Keratinocyte (primary cell): ENCODE data around the gene PLEKHH1. TPM values are rescaled to one million over a fixed set of nuclear protein-coding genes. Genes with fewer than 3 reads are reported as not detected.

Source experiments
- DNase-seq: peaks from one replicate; pipeline ENCODE4 v3.0.0-alpha.2; 2011; ENCODE audit warnings: low read depth, missing footprints, low spot score
- FAIRE-seq: peaks from 2 replicates; lab custom pipeline; 2011; peaks lifted over from hg19 to GRCh38; lab: Jason Lieb, UNC
- H2AFZ ChIP-seq: 2 replicates; pipeline ENCODE4 v1.6.0; 2012; ENCODE audit warnings: low read length, control low read depth, inconsistent platforms; ENCODE audit not compliant: control insufficient read depth
- H3K27ac ChIP-seq: 2 replicates; pipeline ENCODE4 v1.5.1; 2011; ENCODE audit warnings: low read length; ENCODE audit not compliant: control insufficient read depth, insufficient read depth
- H3K27me3 ChIP-seq: 3 replicates; pipeline ENCODE4 v1.6.0; 2011; ENCODE audit warnings: low read length; ENCODE audit not compliant: control insufficient read depth, insufficient read depth; ENCODE audit errors: extremely low read depth
- H3K36me3 ChIP-seq, 2 experiments: 2 replicates in 1 of 2; 3 replicates in 1 of 2; pipeline ENCODE4 v1.5.1; 2011; ENCODE audit warnings: low read length in 2 of 2, mild to moderate bottlenecking in 1 of 2; ENCODE audit not compliant: control insufficient read depth in 2 of 2, insufficient read depth in 2 of 2; ENCODE audit errors: extremely low read depth in 1 of 2
- H3K4me1 ChIP-seq: 3 replicates; pipeline ENCODE4 v1.5.1; 2011; ENCODE audit warnings: low read length; ENCODE audit not compliant: control insufficient read depth, insufficient read depth; ENCODE audit errors: extremely low read depth
- H3K4me2 ChIP-seq: 3 replicates; pipeline ENCODE4 v1.6.0; 2011; ENCODE audit warnings: low read depth, low read length; ENCODE audit not compliant: control insufficient read depth, insufficient read depth; ENCODE audit errors: extremely low read depth
- H3K4me3 ChIP-seq, 3 experiments: fragments of 200-600 bp in 1 of 3; sonication (generic) in 1 of 3; 2 replicates in 2 of 3; 3 replicates in 1 of 3; pipeline ENCODE4 v1.5.1; 2011 to 2016; ENCODE audit warnings: low read length in 3 of 3, mild to moderate bottlenecking in 3 of 3, control low read depth in 2 of 3, inconsistent platforms in 1 of 3, low read depth in 1 of 3, mixed read lengths in 1 of 3, mixed run types in 1 of 3, moderate library complexity in 1 of 3; ENCODE audit not compliant: control insufficient read depth in 2 of 3, insufficient read depth in 2 of 3; ENCODE audit errors: extremely low read depth in 1 of 3
- H3K79me2 ChIP-seq: 2 replicates; pipeline ENCODE4 v1.6.0; 2012; ENCODE audit warnings: low read length; ENCODE audit not compliant: control insufficient read depth, insufficient read depth
- H3K9ac ChIP-seq: 3 replicates; pipeline ENCODE4 v1.6.0; 2011; ENCODE audit warnings: low read length; ENCODE audit not compliant: control insufficient read depth, insufficient read depth; ENCODE audit errors: extremely low read depth
- H3K9me1 ChIP-seq: 3 replicates; pipeline ENCODE4 v1.6.0; 2011; ENCODE audit warnings: low read length; ENCODE audit not compliant: control insufficient read depth, insufficient read depth; ENCODE audit errors: extremely low read depth
- H3K9me3 ChIP-seq: 2 replicates; pipeline ENCODE4 v1.5.1; 2012; ENCODE audit warnings: low read depth, low read length; ENCODE audit not compliant: control insufficient read depth
- H4K20me1 ChIP-seq: 3 replicates; pipeline ENCODE4 v1.6.0; 2011; ENCODE audit warnings: low read length; ENCODE audit not compliant: control insufficient read depth, insufficient read depth; ENCODE audit errors: extremely low read depth
- EZH2 ChIP-seq: IDR thresholded peaks from one replicate; pipeline ENCODE4 v1.6.1; 2012; ENCODE audit warnings: inconsistent platforms, mild to moderate bottlenecking, low read length, moderate library complexity
- dilution Hi-C: fragments of 300-500 bp; cut with MboI; formaldehyde crosslinking; loops from one replicate; pipeline ENCODE4 v1.7.0; 2020; ENCODE audit warnings: low sequenced_read_pairs; ENCODE audit not compliant: extremely low pct_ligation_motif_present
- polyA plus RNA-seq, 5 experiments: library from polyadenylated mRNA; depleted of rRNA in 3 of 5; stranded (reverse) in 3 of 5; stranded (forward) in 1 of 5; unstranded in 1 of 5; fragments of >200 nt; gene quantifications; 1 replicate in 1 of 5; 2 replicates in 3 of 5; 3 replicates in 1 of 5; pipeline versions ENCODE4 v1.2.1 to v1.2.3, GENCODE V29; 2011 to 2012; ENCODE audit warnings: missing spikeins in 2 of 5, low read depth in 1 of 5, low replicate concordance in 1 of 5
- TF ChIP-seq, protein P1 (sequence below), 3 experiments: IDR thresholded peaks in 1 of 3; conservative IDR thresholded peaks in 1 of 3; optimal IDR thresholded peaks in 1 of 3; 2 replicates in 2 of 3; 3 replicates in 1 of 3; pipeline versions ENCODE3 to v1.5.1; 2011; ENCODE audit warnings: low read length in 3 of 3, mild to moderate bottlenecking in 3 of 3, moderate library complexity in 2 of 3, control low read depth in 1 of 3, inconsistent platforms in 1 of 3; ENCODE audit not compliant: insufficient read depth in 2 of 3; ENCODE audit errors: extremely low read depth in 1 of 3

The PLEKHH1 gene
- polyA plus RNA-seq, 1 donor (not counting 4 experiments of a cell fraction or from before 2014, with no cell fraction given) = 4.4 TPM

DNA sequence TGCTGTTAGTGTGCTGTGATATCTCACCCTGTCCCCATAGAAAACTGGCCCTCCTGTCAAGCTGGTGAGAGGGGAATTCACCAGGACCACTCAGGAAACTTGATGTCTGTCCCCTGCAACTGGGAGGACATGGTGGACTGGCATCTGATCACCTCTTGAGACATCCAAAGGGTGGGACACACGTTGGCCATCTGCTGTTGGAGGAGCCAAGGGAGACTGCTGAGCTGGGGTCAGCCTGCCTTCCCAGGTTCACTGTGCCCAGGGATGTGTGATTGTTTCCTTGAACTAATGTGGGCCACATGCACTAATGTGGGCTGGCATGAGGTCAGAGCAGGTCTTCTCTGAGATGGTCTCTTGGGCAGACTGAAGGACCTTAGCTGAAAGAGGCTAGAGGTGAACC is 27.8 kb upstream of the PLEKHH1 start:
- Histone ChIP-seq H3K9me3 (no peaks in the 10 kb centered on the region), H3K36me3 (no peaks in the 10 kb centered on the region), H3K4me2 (no peak overlapping the region), H3K27ac (no peak overlapping the region), H3K4me3 (no peak overlapping the region), H3K9ac (no peak overlapping the region), H3K27me3 (no peaks in the 10 kb centered on the region), H3K9me1 (no peaks in the 10 kb centered on the region), H3K4me1 (peaks cover 4% of the 10 kb centered on the region), H3K79me2 (no peaks in the 10 kb centered on the region), H4K20me1 (no peaks in the 10 kb centered on the region), H2AFZ (no peak overlapping the region)
- FAIRE-seq (no peak), DNase-seq (no peak)
- dilution Hi-C loops = no loop called here
- no peak for TF ChIP-seq EZH2
- TF ChIP-seq, protein P1, sequence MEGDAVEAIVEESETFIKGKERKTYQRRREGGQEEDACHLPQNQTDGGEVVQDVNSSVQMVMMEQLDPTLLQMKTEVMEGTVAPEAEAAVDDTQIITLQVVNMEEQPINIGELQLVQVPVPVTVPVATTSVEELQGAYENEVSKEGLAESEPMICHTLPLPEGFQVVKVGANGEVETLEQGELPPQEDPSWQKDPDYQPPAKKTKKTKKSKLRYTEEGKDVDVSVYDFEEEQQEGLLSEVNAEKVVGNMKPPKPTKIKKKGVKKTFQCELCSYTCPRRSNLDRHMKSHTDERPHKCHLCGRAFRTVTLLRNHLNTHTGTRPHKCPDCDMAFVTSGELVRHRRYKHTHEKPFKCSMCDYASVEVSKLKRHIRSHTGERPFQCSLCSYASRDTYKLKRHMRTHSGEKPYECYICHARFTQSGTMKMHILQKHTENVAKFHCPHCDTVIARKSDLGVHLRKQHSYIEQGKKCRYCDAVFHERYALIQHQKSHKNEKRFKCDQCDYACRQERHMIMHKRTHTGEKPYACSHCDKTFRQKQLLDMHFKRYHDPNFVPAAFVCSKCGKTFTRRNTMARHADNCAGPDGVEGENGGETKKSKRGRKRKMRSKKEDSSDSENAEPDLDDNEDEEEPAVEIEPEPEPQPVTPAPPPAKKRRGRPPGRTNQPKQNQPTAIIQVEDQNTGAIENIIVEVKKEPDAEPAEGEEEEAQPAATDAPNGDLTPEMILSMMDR (optimal IDR thresholded peaks at IDR 0.05 in 1 of 3, IDR thresholded peaks at IDR 0.05 in 1 of 3, conservative IDR thresholded peaks at IDR 0.05 in 1 of 3; ENCODE audit: extremely low read depth in 1 of 3, insufficient read depth in 2 of 3, low read length in 3 of 3) = no peak

DNA sequence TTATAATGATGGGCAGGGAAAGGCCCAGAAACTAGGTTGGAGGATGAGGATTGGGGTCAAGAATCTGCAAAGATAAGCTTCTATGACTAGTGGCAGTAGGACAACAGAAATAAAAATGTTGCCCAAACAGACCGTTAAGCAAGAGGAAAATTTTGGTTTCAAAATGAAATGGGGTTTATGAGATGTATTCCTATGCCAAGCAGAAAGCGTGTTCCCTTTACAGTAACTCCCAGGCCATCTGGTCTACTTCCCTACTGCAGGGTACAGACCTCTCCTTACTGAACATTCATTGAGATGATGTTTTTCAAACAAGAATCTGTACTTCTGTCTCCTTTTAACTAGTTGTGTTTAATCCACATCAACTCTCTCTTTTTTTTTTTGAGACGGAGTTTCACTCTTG is 24.1 kb upstream of the PLEKHH1 start:
- Histone ChIP-seq H3K36me3 (no peaks in the 10 kb centered on the region), H3K4me3 (no peak overlapping the region), H2AFZ (no peak overlapping the region), H3K9ac (no peak overlapping the region), H4K20me1 (no peaks in the 10 kb centered on the region), H3K4me2 (no peak overlapping the region), H3K79me2 (no peaks in the 10 kb centered on the region), H3K9me3 (no peaks in the 10 kb centered on the region), H3K9me1 (no peaks in the 10 kb centered on the region), H3K27ac (no peak overlapping the region), H3K27me3 (no peaks in the 10 kb centered on the region), H3K4me1 (peaks cover 4% of the 10 kb centered on the region)
- dilution Hi-C loops = no loop called here
- no peak for TF ChIP-seq EZH2
- TF ChIP-seq, protein P1 (optimal IDR thresholded peaks at IDR 0.05 in 1 of 3, IDR thresholded peaks at IDR 0.05 in 1 of 3, conservative IDR thresholded peaks at IDR 0.05 in 1 of 3; ENCODE audit: extremely low read depth in 1 of 3, insufficient read depth in 2 of 3, low read length in 3 of 3) = no peak
- DNase-seq (no peak), FAIRE-seq (no peak)
